ENCODE measurements around the gene CEMIP2. TPM values are rescaled to one million over a fixed set of nuclear protein-coding genes. Genes with fewer than 3 reads are reported as not detected.
A peak's percentile ranks its signal among the peaks of the same experiment; 100 is the strongest.

CEMIP2 gene
- total and polyA plus RNA-seq, 2 of the 13 experiments (the other 11 are each of a cell fraction or from before 2014, with no cell fraction given) = 94.3 to 128 TPM

DNA sequence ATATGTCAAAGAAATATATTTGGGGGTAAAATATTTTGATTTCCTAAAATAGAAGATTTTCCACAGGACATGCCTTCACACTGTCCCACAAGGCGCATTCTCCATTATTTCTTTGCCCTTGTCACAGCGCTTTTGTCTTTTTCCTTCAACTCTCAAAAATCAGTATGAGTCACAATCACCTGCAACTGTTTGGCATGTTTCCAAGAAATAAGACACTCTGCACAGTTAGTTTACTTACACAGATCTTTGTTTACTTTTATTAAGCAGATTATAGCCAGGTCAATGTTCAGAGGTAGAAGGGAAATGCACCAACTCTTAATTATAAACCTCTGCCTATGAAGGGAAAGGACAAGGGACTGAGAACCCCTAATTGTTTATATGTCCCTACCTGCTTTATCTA, 9.5 kb downstream of the CEMIP2 start (continued):
- TF ChIP-seq, protein P1, sequence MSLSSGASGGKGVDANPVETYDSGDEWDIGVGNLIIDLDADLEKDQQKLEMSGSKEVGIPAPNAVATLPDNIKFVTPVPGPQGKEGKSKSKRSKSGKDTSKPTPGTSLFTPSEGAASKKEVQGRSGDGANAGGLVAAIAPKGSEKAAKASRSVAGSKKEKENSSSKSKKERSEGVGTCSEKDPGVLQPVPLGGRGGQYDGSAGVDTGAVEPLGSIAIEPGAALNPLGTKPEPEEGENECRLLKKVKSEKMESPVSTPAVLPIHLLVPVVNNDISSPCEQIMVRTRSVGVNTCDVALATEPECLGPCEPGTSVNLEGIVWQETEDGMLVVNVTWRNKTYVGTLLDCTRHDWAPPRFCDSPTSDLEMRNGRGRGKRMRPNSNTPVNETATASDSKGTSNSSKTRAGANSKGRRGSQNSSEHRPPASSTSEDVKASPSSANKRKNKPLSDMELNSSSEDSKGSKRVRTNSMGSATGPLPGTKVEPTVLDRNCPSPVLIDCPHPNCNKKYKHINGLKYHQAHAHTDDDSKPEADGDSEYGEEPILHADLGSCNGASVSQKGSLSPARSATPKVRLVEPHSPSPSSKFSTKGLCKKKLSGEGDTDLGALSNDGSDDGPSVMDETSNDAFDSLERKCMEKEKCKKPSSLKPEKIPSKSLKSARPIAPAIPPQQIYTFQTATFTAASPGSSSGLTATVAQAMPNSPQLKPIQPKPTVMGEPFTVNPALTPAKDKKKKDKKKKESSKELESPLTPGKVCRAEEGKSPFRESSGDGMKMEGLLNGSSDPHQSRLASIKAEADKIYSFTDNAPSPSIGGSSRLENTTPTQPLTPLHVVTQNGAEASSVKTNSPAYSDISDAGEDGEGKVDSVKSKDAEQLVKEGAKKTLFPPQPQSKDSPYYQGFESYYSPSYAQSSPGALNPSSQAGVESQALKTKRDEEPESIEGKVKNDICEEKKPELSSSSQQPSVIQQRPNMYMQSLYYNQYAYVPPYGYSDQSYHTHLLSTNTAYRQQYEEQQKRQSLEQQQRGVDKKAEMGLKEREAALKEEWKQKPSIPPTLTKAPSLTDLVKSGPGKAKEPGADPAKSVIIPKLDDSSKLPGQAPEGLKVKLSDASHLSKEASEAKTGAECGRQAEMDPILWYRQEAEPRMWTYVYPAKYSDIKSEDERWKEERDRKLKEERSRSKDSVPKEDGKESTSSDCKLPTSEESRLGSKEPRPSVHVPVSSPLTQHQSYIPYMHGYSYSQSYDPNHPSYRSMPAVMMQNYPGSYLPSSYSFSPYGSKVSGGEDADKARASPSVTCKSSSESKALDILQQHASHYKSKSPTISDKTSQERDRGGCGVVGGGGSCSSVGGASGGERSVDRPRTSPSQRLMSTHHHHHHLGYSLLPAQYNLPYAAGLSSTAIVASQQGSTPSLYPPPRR (CRISPR knock-in tag; IDR thresholded peaks at IDR 0.05; ENCODE audit: borderline replicate concordance) = peak; percentile 40; the same call in 1 of the 2 replicates
- TF ChIP-seq HNF4A (CRISPR knock-in tag; IDR thresholded peaks at IDR 0.05) = peak; percentile 72
- peak; percentile 90 for TF ChIP-seq SAP130 (CRISPR knock-in tag; IDR thresholded peaks at IDR 0.05; ENCODE audit: low read depth)
- TF ChIP-seq SIN3A (IDR thresholded peaks at IDR 0.05; ENCODE audit: borderline replicate concordance, low read depth, low read length) = 0 out of 2 replicates have a peak, but pooled peaks have one; percentile 6
- TF ChIP-seq JUNB (CRISPR knock-in tag; IDR thresholded peaks at IDR 0.05; ENCODE audit: borderline replicate concordance) = peak; percentile 85; the same call in 1 of the 2 replicates
- TF ChIP-seq FOSL2 (CRISPR knock-in tag; IDR thresholded peaks at IDR 0.05) = peak; percentile 95
- no peak for TF ChIP-seq ZNF207 (IDR thresholded peaks at IDR 0.05; ENCODE audit: borderline replicate concordance)
- no peak for TF ChIP-seq ZNF709 (CRISPR knock-in tag; IDR thresholded peaks at IDR 0.05)
- TF ChIP-seq ZNF30 (CRISPR knock-in tag; IDR thresholded peaks at IDR 0.05) = no peak
- no peak for TF ChIP-seq THYN1 (CRISPR knock-in tag; IDR thresholded peaks at IDR 0.05; ENCODE audit: borderline replicate concordance, low read depth)
- TF ChIP-seq JUND (CRISPR knock-in tag; IDR thresholded peaks at IDR 0.05) = peak; percentile 89
- TF ChIP-seq RAD21 (CRISPR knock-in tag; IDR thresholded peaks at IDR 0.05) = no peak
- TF ChIP-seq NR2F6 (IDR thresholded peaks at IDR 0.05) = peak; percentile 62
- no peak for TF ChIP-seq NR2F6 (CRISPR knock-in tag; IDR thresholded peaks at IDR 0.05)
- no peak for TF ChIP-seq IRX3 (CRISPR knock-in tag; IDR thresholded peaks at IDR 0.05; ENCODE audit: borderline replicate concordance, low read depth)
- TF ChIP-seq ZNF468 (CRISPR knock-in tag; IDR thresholded peaks at IDR 0.05) = no peak
- TF ChIP-seq POLR2AphosphoS5 (IDR thresholded peaks at IDR 0.05; ENCODE audit: low read depth, low read length) = no peak
- TF ChIP-seq ZNF451 (CRISPR knock-in tag; IDR thresholded peaks at IDR 0.05) = no peak
- TF ChIP-seq YEATS2 (CRISPR knock-in tag; IDR thresholded peaks at IDR 0.05; ENCODE audit: borderline replicate concordance) = no peak
- TF ChIP-seq NFIC (IDR thresholded peaks at IDR 0.05; ENCODE audit: low read length) = peak; percentile 96
- TF ChIP-seq CREB1 (IDR thresholded peaks at IDR 0.05) = no peak
- peak; percentile 71 for TF ChIP-seq CREB1 (CRISPR knock-in tag; IDR thresholded peaks at IDR 0.05)
- TF ChIP-seq FOXK1 (CRISPR knock-in tag; IDR thresholded peaks at IDR 0.05; ENCODE audit: borderline replicate concordance, low read depth) = peak; percentile 68; the same call in 1 of the 2 replicates
- no peak for TF ChIP-seq SRY (CRISPR knock-in tag; IDR thresholded peaks at IDR 0.05)
- peak; percentile 65; the same call in 1 of the 2 replicates for TF ChIP-seq PPARG (CRISPR knock-in tag; conservative IDR thresholded peaks at IDR 0.05)
- TF ChIP-seq ZNF841 (CRISPR knock-in tag; IDR thresholded peaks at IDR 0.05; ENCODE audit: borderline replicate concordance) = no peak
- peak; percentile 89 for TF ChIP-seq SOX5 (CRISPR knock-in tag; IDR thresholded peaks at IDR 0.05; ENCODE audit: borderline replicate concordance)
- TF ChIP-seq, protein P2, sequence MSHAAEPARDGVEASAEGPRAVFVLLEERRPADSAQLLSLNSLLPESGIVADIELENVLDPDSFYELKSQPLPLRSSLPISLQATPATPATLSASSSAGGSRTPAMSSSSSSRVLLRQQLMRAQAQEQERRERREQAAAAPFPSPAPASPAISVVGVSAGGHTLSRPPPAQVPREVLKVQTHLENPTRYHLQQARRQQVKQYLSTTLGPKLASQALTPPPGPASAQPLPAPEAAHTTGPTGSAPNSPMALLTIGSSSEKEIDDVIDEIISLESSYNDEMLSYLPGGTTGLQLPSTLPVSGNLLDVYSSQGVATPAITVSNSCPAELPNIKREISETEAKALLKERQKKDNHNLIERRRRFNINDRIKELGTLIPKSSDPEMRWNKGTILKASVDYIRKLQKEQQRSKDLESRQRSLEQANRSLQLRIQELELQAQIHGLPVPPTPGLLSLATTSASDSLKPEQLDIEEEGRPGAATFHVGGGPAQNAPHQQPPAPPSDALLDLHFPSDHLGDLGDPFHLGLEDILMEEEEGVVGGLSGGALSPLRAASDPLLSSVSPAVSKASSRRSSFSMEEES (CRISPR knock-in tag; IDR thresholded peaks at IDR 0.05) = peak; percentile 96
- no peak for TF ChIP-seq TSC22D2 (CRISPR knock-in tag; IDR thresholded peaks at IDR 0.05; ENCODE audit: borderline replicate concordance)
